ENCODE results near the gene ACO2. TPM values are rescaled to one million over a fixed set of nuclear protein-coding genes. Genes with fewer than 3 reads are reported as not detected.

Gene ACO2
- polyA plus RNA-seq, 4 donors, result 126 to 294 (median 217) TPM

- no peaks in the 10 kb centered on the region for H3K27me3 ChIP-seq (ENCODE audit: control insufficient read depth in 3 of 3, insufficient read depth in 3 of 3, low read length in 3 of 3)
- no peak overlapping the region for H3K4me3 ChIP-seq (ENCODE audit: low read depth in 1 of 3, low read length in 3 of 3)
- no peak overlapping the region for H3K27ac ChIP-seq (ENCODE audit: low read depth in 1 of 3, low read length in 2 of 3)
- no peak for FAIRE-seq
- peaks cover 0 to 41% (median 0%) of the 10 kb centered on the region in 3 donors for H3K36me3 ChIP-seq (ENCODE audit: control insufficient read depth in 3 of 3, insufficient read depth in 2 of 3, low read depth in 1 of 3, low read length in 3 of 3)
- 93 to 95% (median 94%) methylated on average over 7 of the region's 7 CpGs for WGBS, 3 donors
- peaks cover 2 to 7% (median 2%) of the 10 kb centered on the region in 3 donors for H3K4me1 ChIP-seq (ENCODE audit: control insufficient read depth in 3 of 3, insufficient read depth in 2 of 3, low read depth in 1 of 3, low read length in 2 of 3)
- no peaks in the 10 kb centered on the region for H3K9me3 ChIP-seq (ENCODE audit: control insufficient read depth in 2 of 2, insufficient read depth in 1 of 2, low read depth in 1 of 2, low read length in 1 of 2)
- DNase-seq, result no peak
These were observed 71.4 kb downstream of the ACO2 start for GRCh38 chr22:41540365-41540764.

DNA sequence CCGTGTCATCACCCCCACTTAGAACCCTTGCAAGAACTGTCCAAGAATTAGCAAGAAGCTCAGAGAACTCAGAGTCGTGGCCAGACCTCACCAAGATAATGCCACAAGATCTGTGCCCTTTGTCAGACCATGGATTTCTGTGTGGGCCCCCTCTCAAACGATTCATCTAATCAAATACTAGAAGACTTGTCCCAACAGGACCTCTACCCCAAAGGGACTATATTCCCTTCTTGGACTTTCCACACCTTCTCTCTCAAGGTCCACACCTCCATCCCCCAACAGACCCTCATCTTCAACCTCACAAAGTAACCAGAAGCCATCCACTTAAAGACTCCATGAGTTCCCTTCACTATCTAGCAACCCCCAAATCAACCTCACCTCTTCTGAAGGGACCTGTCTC, 72.6 kb downstream of the ACO2 start:
- Histone ChIP-seq H3K4me3 (ENCODE audit: low read depth in 1 of 3, low read length in 3 of 3) (no peak overlapping the region), H3K9me3 (ENCODE audit: control insufficient read depth in 2 of 2, insufficient read depth in 1 of 2, low read depth in 1 of 2, low read length in 1 of 2) (no peaks in the 10 kb centered on the region), H3K4me1 (ENCODE audit: control insufficient read depth in 3 of 3, insufficient read depth in 2 of 3, low read depth in 1 of 3, low read length in 2 of 3) (peaks cover 2 to 7% (median 2%) of the 10 kb centered on the region in 3 donors), H3K36me3 (ENCODE audit: control insufficient read depth in 3 of 3, insufficient read depth in 2 of 3, low read depth in 1 of 3, low read length in 3 of 3) (peaks cover 0 to 41% (median 0%) of the 10 kb centered on the region in 3 donors), H3K27me3 (ENCODE audit: control insufficient read depth in 3 of 3, insufficient read depth in 3 of 3, low read length in 3 of 3) (no peaks in the 10 kb centered on the region), H3K27ac (ENCODE audit: low read depth in 1 of 3, low read length in 2 of 3) (no peak overlapping the region)
- no peak for DNase-seq
- 47 to 70% (median 54%) methylated on average over 3 of the region's 3 CpGs for WGBS, 3 donors
- no peak for FAIRE-seq

GRCh38 chr22:41542224-41542623, 73.3 kb downstream of the ACO2 start:
- Histone ChIP-seq H3K4me3 (ENCODE audit: low read depth in 1 of 3, low read length in 3 of 3) (no peak overlapping the region), H3K36me3 (ENCODE audit: control insufficient read depth in 3 of 3, insufficient read depth in 2 of 3, low read depth in 1 of 3, low read length in 3 of 3) (peaks cover 0 to 36% (median 0%) of the 10 kb centered on the region in 3 donors), H3K9me3 (ENCODE audit: control insufficient read depth in 2 of 2, insufficient read depth in 1 of 2, low read depth in 1 of 2, low read length in 1 of 2) (no peaks in the 10 kb centered on the region), H3K4me1 (ENCODE audit: control insufficient read depth in 3 of 3, insufficient read depth in 2 of 3, low read depth in 1 of 3, low read length in 2 of 3) (peaks cover 2 to 7% (median 2%) of the 10 kb centered on the region in 3 donors), H3K27ac (ENCODE audit: low read depth in 1 of 3, low read length in 2 of 3) (no peak overlapping the region), H3K27me3 (ENCODE audit: control insufficient read depth in 3 of 3, insufficient read depth in 3 of 3, low read length in 3 of 3) (no peaks in the 10 kb centered on the region)
- no peak for FAIRE-seq
- 83 to 92% (median 88%) methylated on average over 4 of the region's 4 CpGs for WGBS, 3 donors
- no peak for DNase-seq

- no peak for FAIRE-seq
- Histone ChIP-seq H3K4me3 (ENCODE audit: low read depth in 1 of 3, low read length in 3 of 3) (peak within 1 kb of the TSS; percentile 75 to 98 (median 77)), H3K36me3 (ENCODE audit: control insufficient read depth in 3 of 3, insufficient read depth in 2 of 3, low read depth in 1 of 3, low read length in 3 of 3) (peaks cover 0 to 21% (median 0%) of the 10 kb centered on the region in 3 donors), H3K9me3 (ENCODE audit: control insufficient read depth in 2 of 2, insufficient read depth in 1 of 2, low read depth in 1 of 2, low read length in 1 of 2) (no peaks in the 10 kb centered on the region), H3K4me1 (ENCODE audit: control insufficient read depth in 3 of 3, insufficient read depth in 2 of 3, low read depth in 1 of 3, low read length in 2 of 3) (peaks cover 2 to 7% (median 2%) of the 10 kb centered on the region in 3 donors), H3K27ac (ENCODE audit: low read depth in 1 of 3, low read length in 2 of 3) (peak within 1 kb of the TSS; percentile 27 to 77 (median 75)), H3K27me3 (ENCODE audit: control insufficient read depth in 3 of 3, insufficient read depth in 3 of 3, low read length in 3 of 3) (no peaks in the 10 kb centered on the region)
- 1% methylated on average over 62 to 80 of the region's 80 CpGs for WGBS, 3 donors
- peak; percentile 99 for DNase-seq
These were observed 75.1 kb downstream of the ACO2 start, which contains the start of gene POLR3H for GRCh38 chr22:41543854-41544670. Gene POLR3H (minus strand): TSS chr22:41544470. CDS start chr22:41544101, 369 bp downstream.

DNA sequence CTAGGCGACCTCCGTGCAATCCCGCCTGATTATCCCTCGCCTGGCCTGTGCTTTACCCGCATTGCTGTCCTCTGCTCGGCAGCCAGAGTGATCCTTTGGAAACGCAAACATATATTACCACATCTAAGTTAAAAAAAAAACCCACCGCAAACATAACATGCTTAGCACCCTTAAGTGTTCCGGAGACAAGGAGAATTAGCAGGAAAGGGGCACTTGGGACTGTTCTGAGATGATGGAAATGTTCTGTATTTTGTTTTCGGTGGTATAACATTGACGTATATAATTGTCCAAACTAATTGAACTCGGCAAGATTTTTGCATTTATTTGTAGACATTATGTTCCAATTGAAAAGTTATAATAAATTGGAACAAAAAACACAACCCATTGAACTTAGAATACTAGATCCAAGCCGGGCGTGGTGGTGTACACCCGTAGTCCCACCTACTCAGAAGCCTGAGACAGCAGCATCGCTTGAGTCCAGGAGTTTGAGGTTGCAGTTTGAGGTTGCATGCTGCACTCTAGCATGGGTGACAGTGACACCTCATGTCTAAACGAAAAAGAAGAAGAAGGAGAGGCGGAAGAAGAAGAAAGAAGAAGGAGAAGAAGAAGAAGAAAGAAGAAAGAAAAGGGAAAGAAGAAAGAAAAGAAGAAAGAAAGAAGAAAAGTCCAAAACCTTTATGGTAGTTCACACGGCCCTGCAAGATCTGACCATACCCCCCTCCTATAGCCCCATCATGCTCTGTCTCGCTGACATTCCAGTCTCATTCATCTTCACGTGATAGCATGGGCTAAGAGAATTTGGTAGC, 76.0 kb downstream of the ACO2 start:
- no peaks in the 10 kb centered on the region for H3K27me3 ChIP-seq (ENCODE audit: control insufficient read depth in 3 of 3, insufficient read depth in 3 of 3, low read length in 3 of 3)
- DNase-seq, result no peak
- WGBS, 3 donors, result 23 to 24% (median 24%) methylated on average over 21 of the region's 21 CpGs
- peaks cover 2 to 7% (median 2%) of the 10 kb centered on the region in 3 donors for H3K4me1 ChIP-seq (ENCODE audit: control insufficient read depth in 3 of 3, insufficient read depth in 2 of 3, low read depth in 1 of 3, low read length in 2 of 3)
- no peaks in the 10 kb centered on the region for H3K9me3 ChIP-seq (ENCODE audit: control insufficient read depth in 2 of 2, insufficient read depth in 1 of 2, low read depth in 1 of 2, low read length in 1 of 2)
- H3K4me3 ChIP-seq (ENCODE audit: low read depth in 1 of 3, low read length in 3 of 3), result peak overlapping the region; percentile 14 to 98 (median 75)
- FAIRE-seq, result no peak
- H3K27ac ChIP-seq (ENCODE audit: low read depth in 1 of 3, low read length in 2 of 3), result peak overlapping the region in 1 of 3 donors; percentile 29
- H3K36me3 ChIP-seq (ENCODE audit: control insufficient read depth in 3 of 3, insufficient read depth in 2 of 3, low read depth in 1 of 3, low read length in 3 of 3), result peaks cover 0 to 14% (median 0%) of the 10 kb centered on the region in 3 donors

DNA sequence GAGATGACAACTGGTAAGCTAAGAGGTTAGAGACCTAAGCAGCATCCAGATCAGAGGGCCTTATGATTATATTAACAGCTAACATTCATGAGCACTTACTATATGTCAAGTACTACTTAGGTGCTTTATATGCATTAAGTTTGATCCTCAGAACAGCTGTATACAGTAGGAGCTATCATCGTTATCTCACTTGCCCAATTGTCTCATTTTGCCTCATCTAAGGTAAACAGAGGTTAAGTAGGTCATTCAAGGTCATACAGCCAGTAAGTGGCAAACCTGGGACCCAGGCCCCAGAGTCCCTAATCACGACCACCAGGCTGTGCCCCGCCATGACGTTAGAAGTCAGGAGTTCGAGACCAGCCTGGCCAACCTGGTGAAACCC, 79.9 kb downstream of the ACO2 start:
- no peaks in the 10 kb centered on the region for H3K27me3 ChIP-seq (ENCODE audit: control insufficient read depth in 3 of 3, insufficient read depth in 3 of 3, low read length in 3 of 3)
- no peak overlapping the region for H3K27ac ChIP-seq (ENCODE audit: low read depth in 1 of 3, low read length in 2 of 3)
- H3K4me3 ChIP-seq (ENCODE audit: low read depth in 1 of 3, low read length in 3 of 3), result no peak overlapping the region
- H3K9me3 ChIP-seq (ENCODE audit: control insufficient read depth in 2 of 2, insufficient read depth in 1 of 2, low read depth in 1 of 2, low read length in 1 of 2), result no peaks in the 10 kb centered on the region
- H3K4me1 ChIP-seq (ENCODE audit: control insufficient read depth in 3 of 3, insufficient read depth in 2 of 3, low read depth in 1 of 3, low read length in 2 of 3), result peaks cover 0 to 8% (median 0%) of the 10 kb centered on the region in 3 donors
- no peaks in the 10 kb centered on the region for H3K36me3 ChIP-seq (ENCODE audit: control insufficient read depth in 3 of 3, insufficient read depth in 2 of 3, low read depth in 1 of 3, low read length in 3 of 3)
- FAIRE-seq (no peak), DNase-seq (no peak)
- WGBS, 3 donors, result 87 to 90% (median 90%) methylated on average over 5 of the region's 5 CpGs

DNA sequence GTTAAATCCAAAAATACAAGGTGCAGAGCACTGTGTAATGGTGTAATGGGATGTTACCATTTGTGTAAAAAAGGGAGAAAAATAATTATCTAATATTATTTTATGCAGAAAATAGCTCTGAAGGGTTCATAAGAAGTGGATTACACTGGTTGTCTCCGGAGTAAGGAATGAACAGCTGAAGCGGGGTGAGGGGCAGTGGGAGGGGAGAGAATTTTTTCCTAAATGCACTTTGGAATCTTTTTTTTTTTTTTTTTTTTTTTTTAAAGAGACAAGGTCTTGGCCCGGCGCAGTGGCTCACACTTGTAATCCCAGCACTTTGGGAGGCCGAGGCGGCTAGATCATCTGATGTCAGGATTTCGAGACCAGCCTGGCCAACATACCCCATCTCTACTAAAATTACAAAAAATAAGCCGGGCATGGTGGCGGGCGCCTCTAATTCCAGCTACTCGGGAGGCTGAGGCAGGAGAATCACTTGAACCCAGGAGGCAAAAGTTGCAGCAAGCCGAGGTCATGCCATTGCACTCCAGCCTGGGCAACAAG, 82.1 kb downstream of the ACO2 start:
- Histone ChIP-seq H3K27ac (ENCODE audit: low read depth in 1 of 3, low read length in 2 of 3) (no peak overlapping the region), H3K4me3 (ENCODE audit: low read depth in 1 of 3, low read length in 3 of 3) (no peak overlapping the region), H3K4me1 (ENCODE audit: control insufficient read depth in 3 of 3, insufficient read depth in 2 of 3, low read depth in 1 of 3, low read length in 2 of 3) (peaks cover 0 to 3% (median 0%) of the 10 kb centered on the region in 3 donors), H3K27me3 (ENCODE audit: control insufficient read depth in 3 of 3, insufficient read depth in 3 of 3, low read length in 3 of 3) (no peaks in the 10 kb centered on the region), H3K9me3 (ENCODE audit: control insufficient read depth in 2 of 2, insufficient read depth in 1 of 2, low read depth in 1 of 2, low read length in 1 of 2) (no peaks in the 10 kb centered on the region), H3K36me3 (ENCODE audit: control insufficient read depth in 3 of 3, insufficient read depth in 2 of 3, low read depth in 1 of 3, low read length in 3 of 3) (no peaks in the 10 kb centered on the region)
- FAIRE-seq, result no peak
- 65 to 78% (median 67%) methylated on average over 12 of the region's 12 CpGs for WGBS, 3 donors
- no peak for DNase-seq

DNA sequence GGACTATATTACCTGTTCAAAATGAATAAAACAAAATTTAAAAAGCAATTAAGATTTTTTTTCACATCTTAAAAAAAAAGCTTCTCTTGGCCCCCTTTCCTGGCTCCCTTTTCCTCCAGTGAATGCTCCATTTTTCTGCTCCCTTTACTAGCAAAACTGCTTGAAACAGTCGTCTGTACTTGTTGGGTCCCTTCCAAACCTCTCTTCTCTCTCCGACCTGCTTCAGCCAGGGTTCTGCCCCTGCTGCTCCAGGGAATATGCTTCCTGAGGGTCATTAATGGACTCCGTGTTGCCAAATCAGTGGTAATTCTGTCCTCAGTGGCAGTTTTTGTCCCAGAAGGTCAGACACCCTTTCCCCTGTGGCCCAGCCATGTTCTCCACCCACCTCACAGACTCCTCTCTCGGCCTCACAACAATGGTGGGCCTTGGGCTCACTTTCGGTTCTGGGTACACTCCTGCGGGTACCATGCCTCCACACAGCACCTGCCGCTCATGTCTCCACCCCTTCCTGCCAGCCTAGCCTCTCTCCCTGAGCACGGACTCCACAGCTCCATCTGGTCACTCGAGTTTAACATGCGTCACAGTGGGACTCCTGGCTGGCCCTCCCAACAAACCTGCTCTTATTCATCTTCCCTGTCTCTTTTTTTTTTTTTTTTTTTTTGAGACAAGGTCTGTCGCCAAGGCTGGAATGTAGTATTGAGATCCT, 83.1 kb downstream of the ACO2 start:
- 37 to 72% (median 56%) methylated on average over 9 to 11 of the region's 11 CpGs for WGBS, 3 donors
- H3K9me3 ChIP-seq (ENCODE audit: control insufficient read depth in 2 of 2, insufficient read depth in 1 of 2, low read depth in 1 of 2, low read length in 1 of 2), result no peaks in the 10 kb centered on the region
- no peak overlapping the region for H3K4me3 ChIP-seq (ENCODE audit: low read depth in 1 of 3, low read length in 3 of 3)
- H3K36me3 ChIP-seq (ENCODE audit: control insufficient read depth in 3 of 3, insufficient read depth in 2 of 3, low read depth in 1 of 3, low read length in 3 of 3), result no peaks in the 10 kb centered on the region
- no peak overlapping the region for H3K27ac ChIP-seq (ENCODE audit: low read depth in 1 of 3, low read length in 2 of 3)
- FAIRE-seq (no peak), DNase-seq (no peak)
- no peaks in the 10 kb centered on the region for H3K27me3 ChIP-seq (ENCODE audit: control insufficient read depth in 3 of 3, insufficient read depth in 3 of 3, low read length in 3 of 3)
- peaks cover 0 to 3% (median 0%) of the 10 kb centered on the region in 3 donors for H3K4me1 ChIP-seq (ENCODE audit: control insufficient read depth in 3 of 3, insufficient read depth in 2 of 3, low read depth in 1 of 3, low read length in 2 of 3)
